PC-9 (cell line): ENCODE results near the gene RTEL1. TPM values are rescaled to one million over a fixed set of nuclear protein-coding genes. Genes with fewer than 3 reads are reported as not detected.

Experiments used
- Bru-seq: library from RNA; stranded (reverse); fragments of 400-500 nt; gene quantifications from one replicate; lab custom pipeline; 2021; lab: Mats Ljungman, UMichigan
- BruChase-seq, 2 experiments: library from RNA; stranded (reverse); fragments of 400-500 nt; gene quantifications; one replicate each; lab custom pipeline; 2021; lab: Mats Ljungman, UMichigan
- BruUV-seq: library from RNA; stranded (reverse); fragments of 400-500 nt; replicated peaks from 2 replicates; lab custom pipeline; 2021; lab: Mats Ljungman, UMichigan
- CTCF ChIA-PET: fragments of 300-600 bp; sonication (Branson Sonifier 250); formaldehyde crosslinking; loops from one replicate; lab custom pipeline; 2022; ENCODE audit warnings: antibody characterized with exemption; lab: Charles Lee
- POLR2A ChIA-PET: fragments of 300-600 bp; sonication (Branson Sonifier 250); formaldehyde crosslinking; loops from one replicate; lab custom pipeline; 2022; ENCODE audit warnings: antibody characterized with exemption; ENCODE audit not compliant: unreplicated experiment; lab: Charles Lee
- DNase-seq, 2 experiments: peaks; one replicate each; pipeline versions ENCODE4 v3.0.0 to v3.0.0-alpha.2; 2015 to 2022; ENCODE audit warnings: mixed read lengths in 1 of 2
- H2AFZ ChIP-seq: fragments of 200-600 bp; sonication (generic); 2 replicates; pipeline ENCODE4 v1.8.1; 2017; ENCODE audit warnings: antibody characterized with exemption
- H3F3A ChIP-seq: fragments of 200-600 bp; sonication (generic); 2 replicates; pipeline ENCODE4 v1.8.1; 2017; ENCODE audit warnings: antibody characterized with exemption, mild to moderate bottlenecking, low read depth; ENCODE audit not compliant: insufficient read depth
- H3K27ac ChIP-seq: fragments of 200-600 bp; sonication (generic); 2 replicates; pipeline ENCODE4 v1.6.1; 2016; ENCODE audit warnings: mixed run types
- H3K27me3 ChIP-seq: fragments of 200-600 bp; sonication (generic); 2 replicates; pipeline ENCODE4 v1.6.1; 2016; ENCODE audit warnings: low read depth, mixed run types; ENCODE audit not compliant: insufficient read depth
- H3K36me3 ChIP-seq: fragments of 200-600 bp; sonication (generic); 2 replicates; pipeline ENCODE4 v1.6.1; 2016; ENCODE audit warnings: low read depth, mixed run types
- H3K4me1 ChIP-seq: fragments of 200-600 bp; sonication (generic); replicated peaks from 2 replicates; pipeline ENCODE4 v1.6.1; 2016; ENCODE audit warnings: mixed run types; ENCODE audit not compliant: insufficient read depth
- H3K4me2 ChIP-seq: fragments of 200-600 bp; sonication (generic); 2 replicates; pipeline ENCODE4 v1.6.1; 2017; ENCODE audit warnings: mixed run types
- H3K4me3 ChIP-seq: fragments of 200-600 bp; sonication (generic); 2 replicates; pipeline ENCODE4 v1.6.1; 2016; ENCODE audit warnings: mixed run types
- H3K79me2 ChIP-seq: fragments of 200-600 bp; sonication (generic); 2 replicates; pipeline ENCODE4 v1.6.1; 2017; ENCODE audit warnings: low read depth, mixed run types
- H3K9me2 ChIP-seq: fragments of 200-600 bp; sonication (generic); 2 replicates; pipeline ENCODE4 v1.8.1; 2017; ENCODE audit warnings: mild to moderate bottlenecking; ENCODE audit not compliant: insufficient read depth
- H3K9me3 ChIP-seq: fragments of 200-600 bp; sonication (generic); 2 replicates; pipeline ENCODE4 v1.8.1; 2016; ENCODE audit warnings: low read depth; ENCODE audit not compliant: insufficient read depth
- H4K20me1 ChIP-seq: fragments of 200-600 bp; sonication (generic); 2 replicates; pipeline ENCODE4 v1.8.1; 2017; ENCODE audit not compliant: insufficient read depth
- CTCF ChIP-seq: fragments of 200-600 bp; sonication (generic); conservative IDR thresholded peaks from 2 replicates; pipeline ENCODE4 v1.6.1; 2017; ENCODE audit warnings: mixed run types, antibody characterized with exemption, mild to moderate bottlenecking, moderate library complexity
- EZH2 ChIP-seq: fragments of 200-600 bp; sonication (generic); IDR thresholded peaks from 2 replicates; pipeline ENCODE4 v1.8.0; 2017; ENCODE audit warnings: antibody characterized with exemption, low read depth
- intact Hi-C: fragments of 100-400 bp; cut with micrococcal nuclease; formaldehyde crosslinking; loops from one replicate; pipeline ENCODE4 v1.10.0; 2022; ENCODE audit not compliant: unreplicated experiment
- long read RNA-seq: library from polyadenylated mRNA; stranded (forward); transcript quantifications from one replicate; pipeline ENCODE4 v2.0.0, GENCODE V29; 2022
- total RNA-seq: library from RNA; stranded (reverse); gene quantifications from 2 replicates; pipeline ENCODE4 v1.2.3, GENCODE V29; 2021

Gene RTEL1
- total RNA-seq (36.0 and 37.4 TPM in 2 replicates), Bru-seq, nascent RNA (percentile 40 among the genes with signal in this experiment), BruChase-seq, experiment 1, labeled RNA remaining after a 2-hour chase (percentile 55 among the genes with signal in this experiment), BruChase-seq, experiment 2, labeled RNA remaining after a 6-hour chase (percentile 73 among the genes with signal in this experiment)
- long read RNA-seq, full-length matches to known transcripts: 5 of 16 reads
- long read RNA-seq, partial matches to known transcripts: 4 of 16 reads
- long read RNA-seq, other reads (novel, unspliced or antisense): 7 of 16 reads

DNA sequence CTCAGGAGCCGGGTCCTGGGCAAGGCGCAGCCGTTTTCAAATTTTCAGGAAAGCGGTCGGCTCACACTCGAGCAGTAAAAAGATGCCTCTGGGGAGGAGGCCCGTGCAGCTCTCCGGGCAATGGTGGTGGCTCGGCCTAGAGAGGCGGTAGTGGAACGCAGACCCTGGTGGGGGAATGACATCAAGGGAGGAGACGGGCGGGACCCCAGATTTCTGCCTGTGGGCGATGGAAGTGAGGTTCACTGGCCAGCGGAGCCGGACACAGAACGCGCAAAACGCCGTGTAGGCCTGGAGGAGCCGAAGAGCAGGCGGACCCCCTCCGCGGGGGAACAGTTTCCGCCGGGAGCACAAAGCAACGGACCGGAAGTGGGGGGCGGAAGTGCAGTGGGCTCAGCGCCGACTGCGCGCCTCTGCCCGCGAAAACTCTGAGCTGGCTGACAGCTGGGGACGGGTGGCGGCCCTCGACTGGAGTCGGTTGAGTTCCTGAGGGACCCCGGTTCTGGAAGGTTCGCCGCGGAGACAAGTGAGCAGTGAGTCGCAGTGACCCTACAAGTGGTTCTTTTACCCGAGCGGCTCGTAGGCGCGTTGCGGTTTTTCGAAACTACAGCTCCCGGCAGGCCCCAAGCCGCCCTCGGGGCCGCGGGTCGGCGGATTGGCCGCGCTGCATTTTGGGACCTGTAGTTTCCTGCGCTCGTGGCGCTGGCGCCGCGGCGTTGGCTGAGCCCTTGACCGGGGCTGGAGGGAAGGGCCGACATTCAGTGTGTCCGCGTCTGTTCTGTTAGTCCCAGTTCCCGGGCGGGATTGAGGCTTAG, at the start of gene RTEL1:
Gene RTEL1, plus strand, starts transcription at position 376 of the 812 bp plus-strand sequence. CDS start 1,091 bp downstream, outside the sequence.
- DNase-seq: peak; percentile 79 to 95
- no peaks in the 10 kb centered on the region for H3K27me3 ChIP-seq
- peaks cover 18% of the 10 kb centered on the region for H3K4me1 ChIP-seq
- peak within 1 kb of the TSS; percentile 92 for H2AFZ ChIP-seq
- H3K9me3 ChIP-seq: no peaks in the 10 kb centered on the region
- H3K9me2 ChIP-seq: no peaks in the 10 kb centered on the region
- no peak for TF ChIP-seq EZH2
- TF ChIP-seq CTCF: no peak
- peaks cover 7% of the 10 kb centered on the region; the same call in 1 of the 2 replicates for H3F3A ChIP-seq
- ChIA-PET CTCF (interaction anchor here (0.6 to 1.3 kb wide), 4 partner anchors 16 to 444 kb away, joined by 3 to 9 read pairs (median 4); partner anchors contain the start of gene PTK6), POLR2A (interaction anchor here (0.5 to 1.0 kb wide), 3 partner anchors 41 to 398 kb away, joined by 3 to 5 read pairs (median 3); partner anchors contain the start of gene TPD52L2)
- H3K4me2 ChIP-seq: peak within 1 kb of the TSS; percentile 96
- peaks cover 25% of the 10 kb centered on the region for H3K79me2 ChIP-seq
- no peak within 1 kb of the TSS for H3K27ac ChIP-seq
- peaks cover 8% of the 10 kb centered on the region for H3K36me3 ChIP-seq
- peak within 1 kb of the TSS; percentile 90 for H3K4me3 ChIP-seq
- intact Hi-C loops: loop anchor here (1.0 kb wide), 1 partner anchor 24 kb away; no protein-coding TSS in a partner anchor
- BruUV-seq: no TSS peak
- no peaks in the 10 kb centered on the region for H4K20me1 ChIP-seq

GRCh38 chr20:63610581-63611435, 47.3 kb upstream of the RTEL1 start:
- H3K9me2 ChIP-seq: no peaks in the 10 kb centered on the region
- TF ChIP-seq EZH2: no peak
- no peak for TF ChIP-seq CTCF
- POLR2A ChIA-PET: no interaction called here
- DNase-seq: no peak
- CTCF ChIA-PET: no interaction called here
- H3K9me3 ChIP-seq: no peaks in the 10 kb centered on the region
- H3K27me3 ChIP-seq: no peaks in the 10 kb centered on the region
- H3K4me2 ChIP-seq: no peak overlapping the region
- no peaks in the 10 kb centered on the region; the same call in 1 of the 2 replicates for H3F3A ChIP-seq
- BruUV-seq: no TSS peak
- peaks cover 17% of the 10 kb centered on the region for H4K20me1 ChIP-seq
- no peak overlapping the region for H2AFZ ChIP-seq
- H3K4me1 ChIP-seq: no peaks in the 10 kb centered on the region
- 0 out of 2 replicates have a peak, but pooled peaks cover 3% of the 10 kb centered on the region for H3K36me3 ChIP-seq
- H3K79me2 ChIP-seq: peaks cover 34% of the 10 kb centered on the region
- H3K27ac ChIP-seq: no peak overlapping the region
- no peak overlapping the region for H3K4me3 ChIP-seq
- intact Hi-C loops: no loop called here
